H1 (cell line): ENCODE data around the gene FGFBP1. TPM values are rescaled to one million over a fixed set of nuclear protein-coding genes. Genes with fewer than 3 reads are reported as not detected.

Experiments
- CTCF ChIA-PET: fragments of 300-600 bp; sonication (Branson Sonifier 250); formaldehyde crosslinking; loops from one replicate; lab custom pipeline; 2021; ENCODE audit not compliant: partially characterized antibody; lab: Charles Lee
- POLR2A ChIA-PET: fragments of 300-600 bp; sonication (Branson Sonifier 250); formaldehyde crosslinking; loops from one replicate; lab custom pipeline; 2021; ENCODE audit warnings: inconsistent platforms; ENCODE audit not compliant: partially characterized antibody; lab: Charles Lee
- DNase-seq, 2 experiments: peaks; one replicate each; pipeline versions ENCODE4 v3.0.0 to v3.0.0-alpha.2; 2010 to 2022; ENCODE audit warnings: low spot score in 2 of 2, low read depth in 1 of 2, mixed read lengths in 1 of 2
- FAIRE-seq: peaks from 2 replicates; lab custom pipeline; 2011; peaks lifted over from hg19 to GRCh38; lab: Jason Lieb, UNC
- H2AFZ ChIP-seq: 2 replicates; pipeline ENCODE4 v1.8.1; 2012; ENCODE audit warnings: low read length, inconsistent platforms
- H2AK5ac ChIP-seq: 2 replicates; pipeline ENCODE4 v1.6.1; 2013; ENCODE audit warnings: low read depth, low read length
- H2BK120ac ChIP-seq: replicated peaks from 2 replicates; pipeline ENCODE3; 2013; ENCODE audit warnings: low read depth, low read length, inconsistent platforms
- H2BK12ac ChIP-seq: 2 replicates; pipeline ENCODE4 v1.6.1; 2013; ENCODE audit warnings: low read depth, low read length
- H2BK15ac ChIP-seq: 2 replicates; pipeline ENCODE4 v1.6.1; 2013; ENCODE audit warnings: low read length
- H2BK20ac ChIP-seq: 2 replicates; pipeline ENCODE4 v1.6.1; 2013; ENCODE audit warnings: low read length
- H2BK5ac ChIP-seq: 2 replicates; pipeline ENCODE4 v1.6.1; 2013; ENCODE audit warnings: low read depth, low read length
- H3K14ac ChIP-seq: 2 replicates; pipeline ENCODE4 v1.6.1; 2013; ENCODE audit warnings: inconsistent platforms; ENCODE audit not compliant: insufficient read length
- H3K18ac ChIP-seq: 2 replicates; pipeline ENCODE4 v1.6.1; 2013; ENCODE audit warnings: low read length; ENCODE audit errors: extremely low read depth
- H3K23ac ChIP-seq: 2 replicates; pipeline ENCODE4 v1.6.1; 2013; ENCODE audit warnings: inconsistent platforms; ENCODE audit not compliant: insufficient read length
- H3K23me2 ChIP-seq: 2 replicates; pipeline ENCODE4 v1.6.1; 2013; ENCODE audit warnings: low read depth, low read length
- H3K27ac ChIP-seq: 2 replicates; pipeline ENCODE4 v1.6.1; 2011; ENCODE audit warnings: low read depth, low read length, inconsistent platforms
- H3K27me3 ChIP-seq, 4 experiments: replicated peaks in 1 of 4; 1 replicate in 1 of 4; 2 replicates in 3 of 4; pipeline versions ENCODE4 v1.6.1 to v1.8.1; 2011 to 2013; ENCODE audit warnings: low read length in 3 of 4, mild to moderate bottlenecking in 3 of 4, inconsistent platforms in 2 of 4, mixed read lengths in 2 of 4, moderate library complexity in 1 of 4; ENCODE audit not compliant: control insufficient read depth in 3 of 4, insufficient read depth in 3 of 4; ENCODE audit errors: extremely low read depth in 1 of 4
- H3K36me3 ChIP-seq, 4 experiments: 2 replicates each; pipeline versions ENCODE4 v1.6.1 to v1.8.1; 2011 to 2013; ENCODE audit warnings: mild to moderate bottlenecking in 4 of 4, low read length in 3 of 4, moderate library complexity in 2 of 4, control low read depth in 1 of 4, inconsistent platforms in 1 of 4; ENCODE audit not compliant: insufficient read depth in 4 of 4, control insufficient read depth in 2 of 4
- H3K4ac ChIP-seq: replicated peaks from 2 replicates; pipeline ENCODE3; 2013; ENCODE audit warnings: low read length, low read depth, mixed read lengths, inconsistent platforms; ENCODE audit not compliant: insufficient read length
- H3K4me1 ChIP-seq, 4 experiments: replicated peaks in 1 of 4; 1 replicate in 1 of 4; 2 replicates in 3 of 4; pipeline versions ENCODE4 v1.6.1 to v1.8.1; 2011 to 2013; ENCODE audit warnings: low read length in 3 of 4, inconsistent platforms in 2 of 4, mixed read lengths in 1 of 4; ENCODE audit not compliant: insufficient read depth in 4 of 4, control insufficient read depth in 3 of 4
- H3K4me2 ChIP-seq, 2 experiments: 2 replicates each; pipeline versions ENCODE4 v1.6.1 to v1.8.1; 2011 to 2013; ENCODE audit warnings: low read depth in 2 of 2, low read length in 2 of 2, control low read depth in 1 of 2, inconsistent platforms in 1 of 2, mild to moderate bottlenecking in 1 of 2; ENCODE audit not compliant: insufficient read depth in 1 of 2
- H3K4me3 ChIP-seq, 4 experiments: fragments of 200-600, 300-600 bp in 1 of 4; sonication (generic), shearing (Covaris generic), sonication (Bioruptor Twin) in 1 of 4; 2 replicates each; pipeline versions ENCODE4 v1.5.1 to v1.8.1; 2011 to 2016; ENCODE audit warnings: low read length in 4 of 4, low read depth in 3 of 4, control low read depth in 2 of 4, inconsistent platforms in 2 of 4, mild to moderate bottlenecking in 2 of 4, mixed read lengths in 1 of 4, moderate library complexity in 1 of 4; ENCODE audit not compliant: insufficient read depth in 2 of 4; ENCODE audit errors: extremely low read depth in 1 of 4
- H3K56ac ChIP-seq: replicated peaks from 2 replicates; pipeline ENCODE3; 2013; ENCODE audit warnings: low read depth, mild to moderate bottlenecking, mixed read lengths, low read length, inconsistent platforms; ENCODE audit not compliant: insufficient read length
- H3K79me1 ChIP-seq: 2 replicates; pipeline ENCODE4 v1.6.1; 2013; ENCODE audit warnings: low read depth, low read length, control low read depth
- H3K79me2 ChIP-seq, 2 experiments: 2 replicates each; pipeline versions ENCODE4 v1.6.1 to v1.8.1; 2012 to 2013; ENCODE audit warnings: low read length in 2 of 2, mild to moderate bottlenecking in 2 of 2, inconsistent platforms in 1 of 2; ENCODE audit not compliant: insufficient read depth in 2 of 2, control insufficient read depth in 1 of 2
- H3K9ac ChIP-seq, 4 experiments: replicated peaks in 1 of 4; 1 replicate in 1 of 4; 2 replicates in 3 of 4; pipeline versions ENCODE4 v1.6.1 to v1.8.1; 2011 to 2013; ENCODE audit warnings: low read depth in 3 of 4, low read length in 3 of 4, control low read depth in 2 of 4, mild to moderate bottlenecking in 2 of 4, moderate library complexity in 2 of 4, inconsistent platforms in 1 of 4; ENCODE audit errors: extremely low read depth in 1 of 4
- H3K9me3 ChIP-seq, 2 experiments: 2 replicates each; pipeline versions ENCODE4 v1.6.1 to v1.8.1; 2012 to 2013; ENCODE audit warnings: mild to moderate bottlenecking in 2 of 2, moderate library complexity in 2 of 2, control low read depth in 1 of 2, inconsistent platforms in 1 of 2, low read depth in 1 of 2, low read length in 1 of 2, mixed read lengths in 1 of 2; ENCODE audit not compliant: insufficient read depth in 2 of 2
- H4K20me1 ChIP-seq, 2 experiments: replicated peaks in 1 of 2; 2 replicates each; pipeline versions ENCODE3 to v1.8.1; 2011 to 2013; ENCODE audit warnings: inconsistent platforms in 2 of 2, low read length in 2 of 2, mild to moderate bottlenecking in 1 of 2; ENCODE audit not compliant: insufficient read depth in 2 of 2, control insufficient read depth in 1 of 2
- H4K5ac ChIP-seq: 2 replicates; pipeline ENCODE4 v1.6.1; 2013; ENCODE audit warnings: low read length, low read depth, mixed read lengths, inconsistent platforms; ENCODE audit not compliant: insufficient read length
- H4K8ac ChIP-seq: 2 replicates; pipeline ENCODE4 v1.8.0; 2013; ENCODE audit warnings: mild to moderate bottlenecking, moderate library complexity, low read length, inconsistent platforms; ENCODE audit not compliant: insufficient read depth; ENCODE audit errors: extremely low read depth
- H4K91ac ChIP-seq: replicated peaks from 2 replicates; pipeline ENCODE3; 2013; ENCODE audit warnings: low read length, mixed read lengths, inconsistent platforms; ENCODE audit not compliant: insufficient read length
- POLR2A ChIP-seq, 2 experiments: IDR thresholded peaks; 1 replicate in 1 of 2; 2 replicates in 1 of 2; pipeline ENCODE4 v1.6.1; 2011; ENCODE audit warnings: low read depth in 2 of 2, low read length in 2 of 2, mild to moderate bottlenecking in 2 of 2; ENCODE audit errors: control extremely low read depth in 1 of 2
- RAD21 ChIP-seq, 2 experiments: IDR thresholded peaks in 1 of 2; conservative IDR thresholded peaks in 1 of 2; 2 replicates each; pipeline ENCODE4 v1.6.1; 2011; ENCODE audit warnings: low read depth in 2 of 2, low read length in 2 of 2, improper control_type of control experiment in 1 of 2, inconsistent platforms in 1 of 2, mild to moderate bottlenecking in 1 of 2, moderate library complexity in 1 of 2
- WGBS, 2 experiments: shearing (Covaris generic) in 1 of 2; methylation state at CpG; one replicate each; pipeline versions ENCODE4 v1.1.6 to v1.1.7; 2013 to 2015; ENCODE audit warnings: low lambda C conversion rate in 2 of 2, mixed read lengths in 2 of 2, inconsistent platforms in 1 of 2, low coverage in 1 of 2, missing lambda C conversion rate in 1 of 2; ENCODE audit not compliant: insufficient replicate concordance in 2 of 2, insufficient coverage in 1 of 2, insufficient read length in 1 of 2; ENCODE audit errors: extremely low coverage in 1 of 2, missing lambda C conversion rate in 1 of 2; 5-methylcytosine and 5-hydroxymethylcytosine counted together
- polyA plus RNA-seq, 7 experiments: library from polyadenylated mRNA; depleted of rRNA in 3 of 7; stranded (reverse) in 5 of 7; unstranded in 2 of 7; fragments of >200 nt in 5 of 7; fragments of 200-250 nt in 2 of 7; gene quantifications; 1 replicate in 5 of 7; 2 replicates in 1 of 7; 4 replicates in 1 of 7; pipeline versions ENCODE4 v1.2.1 to v1.2.3, GENCODE V29; 2011 to 2013; ENCODE audit warnings: missing spikeins in 2 of 7, mixed read lengths in 2 of 7
- total RNA-seq: library from RNA; stranded (reverse); fragmentation: NEBNext Ultra II Directional; extraction: Animal tissue kit (Norgen Biotek cat#: 25700); gene quantifications from 2 replicates; pipeline ENCODE4 v1.2.1, GENCODE V29; 2021
- TF ChIP-seq, protein P1 (sequence below), 3 experiments: IDR thresholded peaks; 1 replicate in 2 of 3; 2 replicates in 1 of 3; pipeline versions ENCODE4 v1.5.1 to v1.6.1; 2011; ENCODE audit warnings: low read length in 3 of 3, mild to moderate bottlenecking in 3 of 3, inconsistent platforms in 2 of 3, low read depth in 1 of 3, moderate library complexity in 1 of 3; ENCODE audit not compliant: insufficient read depth in 1 of 3; ENCODE audit errors: control extremely low read depth in 1 of 3

The FGFBP1 gene
- total and polyA plus RNA-seq, 2 of the 8 experiments (the other 6 are each of a cell fraction or from before 2014, with no cell fraction given), result 0.17 to 0.20 TPM

DNA sequence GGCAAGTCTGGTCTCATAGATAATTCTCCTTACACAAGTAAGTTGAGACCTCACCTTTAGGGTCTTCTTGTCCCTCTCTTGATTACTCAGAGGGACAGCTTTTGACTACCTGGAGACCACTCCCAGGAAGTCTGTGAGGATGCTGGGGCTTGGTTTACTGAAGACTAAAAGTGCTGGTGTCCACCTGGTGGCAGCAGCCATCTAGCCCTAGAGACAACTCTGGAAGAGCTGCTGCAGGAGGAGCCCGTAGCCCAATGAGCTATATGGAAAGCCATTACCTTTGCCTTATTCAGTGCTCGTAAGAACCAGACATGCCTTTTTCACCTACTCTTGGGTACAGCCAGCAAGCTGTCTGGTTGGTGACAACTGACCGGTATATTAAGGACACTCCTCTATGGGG lies 17.1 kb upstream of the FGFBP1 start:
- Histone ChIP-seq H3K4me2 (no peak overlapping the region), H2BK15ac (no peak overlapping the region), H3K23ac (no peak overlapping the region), H3K23me2 (no peaks in the 10 kb centered on the region), H2BK12ac (no peak overlapping the region), H2BK20ac (no peak overlapping the region), H3K56ac (no peak overlapping the region), H2BK120ac (no peak overlapping the region), H3K4me3 (no peak overlapping the region), H3K4ac (no peak overlapping the region), H4K20me1 (no peaks in the 10 kb centered on the region), H3K79me1 (no peaks in the 10 kb centered on the region), H3K18ac (no peak overlapping the region), H2AK5ac (no peak overlapping the region), H4K8ac (no peak overlapping the region), H3K9ac (no peak overlapping the region), H3K9me3 (peaks cover 0 to 13% of the 10 kb centered on the region in 2 experiments; a peak in 2 of 4 replicates), H3K14ac (no peak overlapping the region), H2AFZ (no peak overlapping the region), H3K27ac (no peak overlapping the region), H4K91ac (no peak overlapping the region), H3K79me2 (no peaks in the 10 kb centered on the region), H3K27me3 (no peaks in the 10 kb centered on the region), H3K36me3 (no peaks in the 10 kb centered on the region), H2BK5ac (no peak overlapping the region), H4K5ac (no peak overlapping the region), H3K4me1 (peaks cover 0 to 4% (median under 1%) of the 10 kb centered on the region in 4 experiments; a peak in 2 of 7 replicates)
- DNase-seq, result no peak
- TF ChIP-seq POLR2A (IDR thresholded peaks at IDR 0.05; ENCODE audit: control extremely low read depth in 1 of 2, low read depth in 2 of 2, low read length in 2 of 2) (no peak), RAD21 (IDR thresholded peaks at IDR 0.05 in 1 of 2, conservative IDR thresholded peaks at IDR 0.05 in 1 of 2; ENCODE audit: low read depth in 2 of 2, low read length in 2 of 2) (peak in 1 of 2 experiments; percentile 34; a peak in 1 of 4 replicates)
- TF ChIP-seq, protein P1, sequence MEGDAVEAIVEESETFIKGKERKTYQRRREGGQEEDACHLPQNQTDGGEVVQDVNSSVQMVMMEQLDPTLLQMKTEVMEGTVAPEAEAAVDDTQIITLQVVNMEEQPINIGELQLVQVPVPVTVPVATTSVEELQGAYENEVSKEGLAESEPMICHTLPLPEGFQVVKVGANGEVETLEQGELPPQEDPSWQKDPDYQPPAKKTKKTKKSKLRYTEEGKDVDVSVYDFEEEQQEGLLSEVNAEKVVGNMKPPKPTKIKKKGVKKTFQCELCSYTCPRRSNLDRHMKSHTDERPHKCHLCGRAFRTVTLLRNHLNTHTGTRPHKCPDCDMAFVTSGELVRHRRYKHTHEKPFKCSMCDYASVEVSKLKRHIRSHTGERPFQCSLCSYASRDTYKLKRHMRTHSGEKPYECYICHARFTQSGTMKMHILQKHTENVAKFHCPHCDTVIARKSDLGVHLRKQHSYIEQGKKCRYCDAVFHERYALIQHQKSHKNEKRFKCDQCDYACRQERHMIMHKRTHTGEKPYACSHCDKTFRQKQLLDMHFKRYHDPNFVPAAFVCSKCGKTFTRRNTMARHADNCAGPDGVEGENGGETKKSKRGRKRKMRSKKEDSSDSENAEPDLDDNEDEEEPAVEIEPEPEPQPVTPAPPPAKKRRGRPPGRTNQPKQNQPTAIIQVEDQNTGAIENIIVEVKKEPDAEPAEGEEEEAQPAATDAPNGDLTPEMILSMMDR (IDR thresholded peaks at IDR 0.05; ENCODE audit: control extremely low read depth in 1 of 3, insufficient read depth in 1 of 3, low read depth in 1 of 3, low read length in 3 of 3), result peak in 1 of 3 experiments; percentile 21; a peak in 1 of 4 replicates
- ChIA-PET POLR2A (interaction anchor here (1.1 kb wide), 2 partner anchors 73 to 150 kb away, joined by 4 read pairs; no protein-coding TSS in a partner anchor), CTCF (interaction anchor here (0.7 to 2.5 kb wide), 47 partner anchors 9 to 476 kb away, joined by 3 to 114 read pairs (median 5); partner anchors contain the start of gene FGFBP1)
- FAIRE-seq, result no peak
- 81% methylated on average over 3 of the region's 3 CpGs; no CpG with 5 or more reads in 1 of the 2 experiments for WGBS, 2 experiments
